ENCODE results near the gene SPATA3. TPM values are rescaled to one million over a fixed set of nuclear protein-coding genes. Genes with fewer than 3 reads are reported as not detected.
"Not testable (repeated sequence)": the region's sequence is repeated elsewhere in the genome, so short reads cannot be mapped to it uniquely, and the experiment has no call there.

Gene SPATA3
- total and polyA plus RNA-seq, 2 experiments from 2014 or later = not detected

- TF ChIP-seq ZNF462 (CRISPR knock-in tag; IDR thresholded peaks at IDR 0.05) = no peak
- no peak for TF ChIP-seq ZNF114 (CRISPR knock-in tag; IDR thresholded peaks at IDR 0.05)
- TF ChIP-seq POLR2AphosphoS5 (IDR thresholded peaks at IDR 0.05; ENCODE audit: low read depth) = no peak
- TF ChIP-seq STAT1 (IDR thresholded peaks at IDR 0.05; ENCODE audit: unreplicated experiment) = no peak
- TF ChIP-seq CTCF (conservative IDR thresholded peaks at IDR 0.05; ENCODE audit: low read depth in 2 of 2) = no peak
- TF ChIP-seq CREB1 (CRISPR knock-in tag; IDR thresholded peaks at IDR 0.05; ENCODE audit: low read depth) = no peak
- no peak for TF ChIP-seq NANOG (IDR thresholded peaks at IDR 0.05; ENCODE audit: borderline replicate concordance)
- no peak for TF ChIP-seq JUNB (IDR thresholded peaks at IDR 0.05; ENCODE audit: unreplicated experiment)
Observed at GRCh38 chr2:231018184-231018583, 22.3 kb downstream of the SPATA3 start (continued).

- not testable (repeated sequence) for ATAC-seq
Observed at GRCh38 chr2:231025059-231025458, 29.1 kb downstream of the SPATA3 start.

More at GRCh38 chr2:231025059-231025458, 29.1 kb downstream of the SPATA3 start:
- H2AFZ ChIP-seq; H3K27ac Mint-ChIP-seq; H4K20me1 ChIP-seq (replicated peaks; ENCODE audit: insufficient read depth); H3K36me3 Mint-ChIP-seq (ENCODE audit: low read depth); H3K4me1 ChIP-seq (ENCODE audit: insufficient read depth); H3K27ac ChIP-seq (ENCODE audit: low read depth); H3K36me3 ChIP-seq (ENCODE audit: insufficient read depth); H3K4me3 ChIP-seq; H3K9me2 ChIP-seq (ENCODE audit: insufficient read depth); DNase-seq (ENCODE audit: low spot score); H3K4me2 ChIP-seq; H3K4me1 Mint-ChIP-seq; H3K79me2 ChIP-seq (replicated peaks; ENCODE audit: insufficient read depth); H3K4me3 Mint-ChIP-seq; H3F3A ChIP-seq (replicated peaks; ENCODE audit: low read depth); H3K27me3 Mint-ChIP-seq (ENCODE audit: insufficient read depth, low read depth, poor library complexity); H3K27me3 ChIP-seq (ENCODE audit: insufficient read depth); H3K9me3 Mint-ChIP-seq: not testable (repeated sequence)
